Stimulated activated CD8-positive, alpha-beta memory T cell treated with anti-CD3 and anti-CD28 coated beads, Interleukin-2, amount 100 ng/mL, for 1 hour (primary cell): ENCODE data around the gene AUH.

Experiments used
- DNase-seq, 2 donors: peaks; one replicate each; pipeline ENCODE4 v3.0.0-alpha.2; 2020; ENCODE audit warnings: low read depth in 2 of 2

AUH gene

GRCh38 chr9:91190062-91190461, 171.7 kb downstream of the AUH start:
- no peak for DNase-seq

DNA sequence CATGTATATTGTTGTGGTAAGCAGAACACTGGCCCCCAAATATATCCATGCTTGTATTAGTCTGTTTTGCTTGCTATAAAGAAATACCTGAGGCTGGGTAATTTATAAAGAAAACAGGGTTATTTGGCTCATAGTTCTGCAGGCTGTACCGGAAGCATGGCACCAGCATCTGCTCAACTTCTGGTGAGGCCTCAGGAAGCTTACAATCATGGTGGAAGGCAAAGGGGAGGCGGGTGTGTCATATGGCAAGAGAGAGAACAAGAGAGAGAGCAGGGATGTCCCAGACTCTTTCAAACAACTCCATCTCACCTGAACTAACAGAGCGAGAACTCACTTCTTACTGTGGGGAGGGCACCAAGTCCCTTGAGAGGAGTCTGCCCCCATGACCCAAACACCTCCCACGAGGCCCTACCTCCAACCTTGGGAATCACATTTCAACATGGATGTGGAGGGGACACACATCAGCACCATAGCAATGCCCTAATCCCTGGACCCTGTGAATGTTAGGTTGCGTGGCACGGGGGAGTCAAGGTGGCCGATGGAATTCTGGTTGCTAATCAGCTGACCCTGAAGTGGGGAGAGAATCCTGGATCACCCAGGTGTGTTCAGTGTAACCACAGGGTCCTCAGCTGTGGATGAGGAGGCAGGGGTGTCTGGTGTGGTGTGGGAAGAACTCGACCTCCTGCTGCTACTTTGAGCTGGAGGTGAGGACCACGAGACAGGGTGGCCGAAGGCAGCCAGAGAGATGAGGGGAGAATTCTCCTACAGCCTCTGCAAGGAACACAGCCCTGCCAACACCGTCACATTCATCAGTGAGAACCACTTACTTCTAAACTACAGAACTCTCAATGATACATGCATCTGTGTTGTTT, 172.8 kb downstream of the AUH start:
- DNase-seq: no peak

DNA sequence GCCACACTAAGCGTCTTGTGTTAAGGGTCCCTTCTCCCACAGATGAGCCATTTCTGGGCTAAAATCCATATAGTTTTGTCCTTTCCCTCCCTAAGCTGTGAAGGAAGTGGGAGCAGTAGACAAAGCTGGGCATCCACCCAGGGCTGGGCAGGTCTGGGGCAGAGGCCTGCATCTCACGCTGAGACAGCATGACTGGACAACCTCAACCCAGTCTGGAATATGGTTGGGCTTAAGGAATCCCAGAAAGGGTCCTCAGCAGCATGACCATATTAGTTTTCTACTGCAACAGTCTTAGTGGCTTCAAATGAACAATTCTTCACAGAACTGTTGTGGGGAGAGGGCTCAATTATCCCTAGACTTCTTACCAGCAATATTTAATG, 173.8 kb downstream of the AUH start:
- DNase-seq: no peak

- no peak for DNase-seq
These were observed 174.3 kb downstream of the AUH start for GRCh38 chr9:91187311-91187964.

DNA sequence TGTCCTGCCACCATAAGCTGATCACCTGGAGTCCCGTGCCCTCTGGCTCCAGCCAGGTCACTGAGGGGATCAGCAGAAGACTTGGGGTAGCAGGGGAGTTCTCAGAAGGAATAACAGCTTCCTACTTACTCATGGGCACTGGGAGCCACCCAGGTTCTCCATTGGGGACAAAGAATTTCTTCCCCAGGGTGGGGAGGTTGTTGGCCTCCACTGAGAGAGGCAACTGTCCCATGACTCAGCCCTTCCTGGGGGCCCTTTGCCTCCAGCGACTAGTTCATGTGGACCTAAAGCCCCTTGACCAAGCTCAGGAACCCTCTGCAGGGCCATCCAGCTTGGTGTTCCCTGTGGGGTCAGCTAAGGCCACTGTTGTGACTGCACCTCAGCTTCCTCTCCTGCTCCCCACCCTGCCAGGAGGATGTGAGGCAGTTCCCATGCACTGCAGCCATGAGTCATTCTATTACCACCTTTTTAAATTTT, 175.0 kb downstream of the AUH start:
- DNase-seq: no peak

DNA sequence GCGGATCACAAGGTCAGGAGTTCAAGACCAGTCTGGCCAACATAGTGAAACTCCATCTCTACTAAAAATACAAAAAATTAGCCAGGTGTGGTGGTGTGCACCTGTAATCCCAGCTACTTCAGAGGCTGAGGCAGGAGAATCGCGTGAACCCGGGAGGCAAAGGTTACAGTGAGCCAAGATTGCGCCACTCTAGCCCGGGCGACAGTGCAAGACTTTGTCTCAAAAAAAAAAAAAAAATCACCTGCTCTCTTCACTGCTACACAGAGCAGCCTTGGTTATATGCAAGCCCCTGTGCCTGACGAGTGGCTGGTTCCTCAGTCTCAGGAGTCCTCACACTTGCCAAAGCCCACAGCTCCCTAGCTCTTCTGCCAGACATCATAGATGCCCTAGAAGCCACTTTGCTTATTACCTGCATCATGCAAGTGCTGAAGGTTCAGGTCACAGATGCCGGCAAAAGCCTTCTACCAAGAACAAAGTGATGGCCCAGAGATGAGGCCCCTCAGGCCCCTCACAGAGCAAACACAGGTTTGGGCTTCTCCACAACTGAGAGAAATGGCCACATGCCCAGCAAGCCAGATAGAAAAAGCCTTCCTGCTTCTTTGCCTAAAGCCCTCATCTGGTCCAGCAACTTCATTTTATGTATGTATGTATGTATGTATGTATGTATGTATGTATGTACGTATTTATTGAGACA, 176.4 kb downstream of the AUH start:
- DNase-seq: no peak

DNA sequence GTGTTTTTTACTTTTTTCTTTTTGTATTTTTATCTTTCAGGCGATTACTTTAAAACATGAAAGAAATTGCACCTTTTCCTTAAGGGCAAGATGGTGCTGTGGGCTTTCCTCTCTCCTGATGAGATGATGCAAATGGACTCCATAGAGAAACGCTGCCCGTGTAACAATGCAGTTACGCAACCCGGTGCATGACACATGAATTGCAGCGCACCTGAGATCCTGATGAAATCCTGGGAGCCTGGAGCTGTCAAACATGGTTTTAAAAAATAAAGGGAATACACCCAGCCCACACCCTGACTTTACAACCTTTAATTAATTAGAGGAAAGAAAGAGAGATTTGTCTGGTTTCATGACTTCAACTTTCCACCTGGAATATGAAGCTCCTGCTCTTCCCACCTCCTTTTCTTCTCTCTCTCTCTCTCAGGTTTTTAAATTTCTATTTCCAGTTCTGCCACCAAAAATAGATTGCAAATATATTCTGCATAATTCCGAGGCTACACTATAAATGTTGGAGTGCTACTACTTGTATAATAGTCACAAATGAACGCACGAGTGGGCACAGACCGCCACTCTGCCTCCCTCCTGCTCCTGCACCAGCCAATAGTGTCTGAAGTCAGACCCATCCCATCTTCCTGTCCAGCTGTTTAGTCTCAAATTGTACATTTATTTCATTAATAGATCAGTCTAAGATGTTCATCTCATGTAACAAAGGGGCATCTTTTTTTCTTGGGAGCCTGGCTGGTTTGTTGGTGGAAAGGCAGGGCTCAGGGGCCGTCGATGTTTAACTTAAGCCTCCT, 179.1 kb downstream of the AUH start:
- no peak for DNase-seq

DNA sequence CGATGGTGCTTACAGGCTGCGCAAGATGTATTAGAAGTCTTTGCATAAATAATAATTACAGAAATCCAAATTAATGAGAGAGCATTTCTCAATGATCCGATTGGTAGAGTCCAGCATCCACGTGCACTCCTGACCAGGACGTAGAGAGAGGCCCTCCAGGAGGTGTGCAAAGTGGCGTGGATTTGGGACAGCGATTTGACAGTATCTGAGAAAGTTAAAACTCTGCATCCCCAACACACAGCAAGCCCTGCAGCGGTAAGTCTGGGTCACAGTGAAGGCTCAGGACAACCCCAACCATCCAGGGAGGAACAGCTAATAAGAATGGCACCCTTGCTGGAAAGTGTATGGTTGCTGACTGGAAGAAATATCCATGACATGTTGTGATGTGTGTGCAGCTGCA, 180.2 kb downstream of the AUH start:
- no peak for DNase-seq

DNA sequence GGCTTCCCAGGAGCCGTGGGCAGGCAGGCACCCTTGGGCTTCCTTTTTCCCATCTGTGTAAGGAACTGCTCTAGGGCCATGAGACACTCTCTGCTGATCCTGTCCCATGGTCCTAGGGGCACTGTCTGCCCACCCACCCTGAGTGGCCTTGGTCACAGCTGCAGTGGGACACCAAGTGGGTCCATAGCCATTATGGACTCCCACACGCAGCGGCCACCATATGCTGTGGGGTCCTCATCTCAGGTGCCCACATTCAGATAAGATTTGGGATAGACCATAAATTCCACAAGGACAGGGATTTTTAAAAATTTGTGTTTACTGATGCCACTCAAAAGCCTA, 180.8 kb downstream of the AUH start:
- DNase-seq: no peak

DNA sequence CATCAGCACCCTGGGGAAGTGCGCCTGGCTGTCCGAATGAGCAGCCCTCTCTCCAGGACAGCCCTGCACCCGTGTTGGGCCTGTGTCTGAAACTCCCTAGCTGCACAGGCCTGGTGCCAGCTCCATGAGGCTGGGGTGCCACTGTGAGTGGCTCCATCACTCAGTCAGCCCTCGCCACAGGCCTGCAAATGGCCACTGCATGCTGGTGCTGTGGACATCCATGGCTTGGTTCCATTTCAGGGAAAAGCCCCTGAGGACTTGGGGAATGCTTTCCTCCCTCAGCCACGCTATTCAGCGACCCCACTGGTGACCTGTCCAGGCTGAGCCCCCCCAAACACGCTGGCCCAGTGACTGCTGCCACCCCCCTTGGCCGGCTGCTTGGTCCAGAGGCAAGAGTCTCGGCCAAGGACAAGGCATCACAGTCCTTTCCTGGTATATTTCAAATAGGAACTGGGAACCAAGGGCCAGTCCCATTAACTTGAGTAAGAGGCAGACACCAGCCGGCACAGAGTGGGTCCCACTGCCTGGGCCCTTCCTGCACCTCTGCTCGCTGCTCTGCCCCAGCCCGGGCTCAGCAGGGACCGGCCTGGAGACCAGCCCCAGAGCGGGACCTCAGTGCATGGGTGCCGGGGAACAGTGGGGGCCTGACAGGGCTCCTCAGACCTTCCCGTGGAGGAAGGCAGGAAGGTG, 181.3 kb downstream of the AUH start:
- DNase-seq: no peak

DNA sequence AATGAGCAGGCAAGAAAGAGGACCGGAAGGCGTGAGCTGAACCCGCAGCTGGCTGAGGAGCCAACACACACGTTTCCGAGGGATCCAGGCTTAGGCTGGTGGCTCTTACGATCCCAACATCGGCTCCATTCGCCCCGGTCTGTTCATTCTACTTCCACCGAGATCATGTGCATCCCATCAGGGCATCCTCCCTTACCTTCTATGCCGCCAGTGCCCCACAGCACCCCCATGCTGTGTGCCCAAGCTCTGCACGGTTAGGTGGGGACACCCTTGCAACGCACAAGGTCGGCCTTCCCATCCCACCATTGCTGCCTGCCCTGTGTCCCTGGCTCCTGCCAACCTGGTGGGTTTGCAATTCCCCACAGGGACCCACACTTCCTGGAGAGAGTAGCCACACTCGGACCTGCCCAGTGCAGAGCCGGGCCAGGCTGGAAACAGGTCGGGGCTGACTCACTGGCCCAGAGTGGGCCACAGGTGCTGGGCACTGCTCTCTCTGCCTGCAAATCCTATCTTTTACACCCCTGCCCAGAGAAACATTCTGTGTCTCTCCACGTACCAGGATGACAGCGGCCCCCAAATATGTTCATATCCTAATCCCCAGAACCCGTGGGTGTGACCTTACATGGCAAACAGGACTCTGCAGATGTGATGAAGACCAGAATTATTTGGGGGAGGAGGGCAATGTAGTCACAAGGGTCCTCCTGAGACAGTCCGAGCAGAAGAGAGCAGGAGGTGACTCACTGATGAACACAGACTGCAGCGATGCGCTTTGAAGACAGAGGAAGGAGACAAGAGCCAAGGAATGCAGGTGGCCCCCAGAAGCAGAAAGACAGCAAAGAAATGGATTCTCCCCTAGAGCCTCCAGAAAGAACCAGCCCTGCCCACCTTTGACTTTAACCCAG, 182.2 kb downstream of the AUH start:
- no peak for DNase-seq

GRCh38 chr9:91178281-91179236, 183.2 kb downstream of the AUH start:
- DNase-seq: no peak

DNA sequence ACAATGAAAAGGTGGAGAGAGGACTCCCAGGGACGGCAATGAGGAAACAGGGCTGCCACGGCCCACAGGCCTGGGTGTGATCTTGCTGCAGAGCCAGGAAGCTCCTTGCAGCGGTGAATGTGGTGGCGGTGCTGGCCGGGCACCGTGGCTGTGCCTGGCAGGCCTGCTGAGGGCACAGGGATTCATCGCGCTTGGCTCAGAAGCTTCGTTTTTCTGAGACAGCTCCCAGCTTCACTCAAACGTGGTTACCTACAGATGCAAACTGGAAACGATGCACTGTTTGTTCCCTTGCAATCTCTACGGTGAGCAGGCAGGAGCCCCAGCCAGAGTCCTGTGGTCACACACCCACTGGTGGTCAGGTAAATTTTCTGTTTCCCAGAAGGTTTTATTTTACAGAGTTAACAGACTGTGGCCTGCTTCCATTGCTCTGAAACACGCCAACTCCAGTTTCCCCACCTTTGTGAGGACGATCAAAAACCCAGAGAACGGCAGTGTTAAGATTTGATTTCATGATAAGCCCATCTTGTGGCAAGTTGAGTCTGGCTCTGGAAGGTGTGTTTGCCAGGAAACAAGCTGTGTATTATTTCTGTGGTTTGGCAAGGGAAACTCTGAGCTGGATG, 183.9 kb downstream of the AUH start:
- DNase-seq: no peak

- no peak for DNase-seq
These were observed 184.6 kb downstream of the AUH start for GRCh38 chr9:91177081-91177480.

GRCh38 chr9:91176426-91176825, 185.3 kb downstream of the AUH start:
- DNase-seq: no peak

- DNase-seq: no peak
These were observed 186.9 kb downstream of the AUH start for GRCh38 chr9:91174772-91175171.

GRCh38 chr9:91172329-91172728, 189.4 kb downstream of the AUH start:
- no peak for DNase-seq

GRCh38 chr9:91170951-91171350, 190.8 kb downstream of the AUH start:
- no peak for DNase-seq
